HT-29 (cell line): Measurements from ENCODE around the gene DRC7. TPM values are rescaled to one million over a fixed set of nuclear protein-coding genes. Genes with fewer than 3 reads are reported as not detected.

Experiments used
- DNase-seq: peaks from one replicate; pipeline ENCODE4 v3.0.0-alpha.2; 2015; ENCODE audit warnings: low spot score
- total RNA-seq: library from RNA; depleted of rRNA; stranded (reverse); fragments of >200 nt; shearing (Covaris generic); gene quantifications from 2 replicates; pipeline ENCODE4 v1.2.3, GENCODE V29; 2014

The DRC7 gene
- total RNA-seq, 1 experiment from 2014 or later = not detected

DNA sequence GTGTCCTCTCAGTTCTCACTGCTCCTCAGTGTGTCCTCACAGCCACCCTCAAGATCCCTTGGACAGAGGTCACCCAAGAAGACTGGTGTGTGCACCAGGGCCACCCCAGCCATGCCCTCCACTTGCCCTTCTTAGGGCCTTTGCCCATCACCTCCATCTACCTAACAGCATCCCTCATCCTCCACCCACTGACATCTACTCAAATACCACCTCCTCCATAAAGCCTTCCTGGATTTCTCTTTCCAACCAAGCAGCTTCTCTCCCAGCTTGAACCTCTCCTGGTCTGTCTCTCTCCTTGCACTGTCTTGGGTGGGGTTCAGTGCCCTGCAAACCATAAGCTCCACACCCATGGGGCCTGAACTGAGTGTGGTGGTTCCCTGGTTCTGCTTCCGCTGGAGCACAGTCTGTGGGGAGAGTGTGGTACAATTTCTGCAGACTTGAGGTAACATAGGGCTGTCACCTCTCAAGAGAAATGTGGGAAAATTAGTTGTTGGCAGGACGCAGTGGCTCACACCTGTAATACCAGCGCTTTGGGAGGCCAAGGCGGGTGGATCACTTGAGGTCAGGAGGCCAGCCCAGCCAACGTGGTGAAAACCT lies 55.3 kb downstream of the DRC7 start:
- no peak for DNase-seq

GRCh38 chr16:57750796-57751538 lies 56.4 kb downstream of the DRC7 start:
- no peak for DNase-seq

DNA sequence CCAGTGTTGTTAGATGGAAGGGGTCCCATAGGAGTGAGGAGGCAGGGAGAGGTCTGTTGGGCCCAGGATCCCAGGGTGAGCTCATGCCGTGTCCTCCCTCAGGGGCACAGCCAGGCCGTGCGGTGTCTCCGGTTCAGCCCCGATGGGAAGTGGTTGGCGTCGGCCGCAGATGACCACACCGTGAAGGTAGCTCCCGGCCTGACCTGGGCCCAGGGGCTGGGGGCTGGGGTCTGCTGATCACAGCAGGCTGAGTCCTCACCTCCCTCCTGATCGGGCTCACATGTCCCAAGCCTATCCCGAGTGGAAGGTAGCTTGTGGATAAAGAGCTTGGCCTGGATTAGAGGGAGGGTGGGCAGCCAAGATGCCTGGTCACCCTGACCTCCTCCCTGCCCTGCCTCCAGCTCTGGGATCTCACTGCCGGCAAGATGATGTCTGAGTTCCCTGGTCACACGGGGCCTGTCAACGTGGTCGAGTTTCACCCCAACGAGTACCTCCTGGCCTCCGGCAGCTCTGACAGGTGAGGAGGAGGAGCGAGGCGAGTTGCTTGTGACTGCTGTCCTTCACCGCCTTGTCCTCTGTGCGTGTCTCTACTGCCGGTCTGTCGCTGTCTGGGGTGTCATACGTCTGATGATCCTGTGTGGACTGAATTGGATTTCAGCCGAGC lies 57.1 kb downstream of the DRC7 start:
- DNase-seq = no peak

- DNase-seq = no peak
These were observed 57.6 kb downstream of the DRC7 start for GRCh38 chr16:57752203-57752580.

- DNase-seq = no peak
These were observed 58.2 kb downstream of the DRC7 start for GRCh38 chr16:57752581-57753447.

DNA sequence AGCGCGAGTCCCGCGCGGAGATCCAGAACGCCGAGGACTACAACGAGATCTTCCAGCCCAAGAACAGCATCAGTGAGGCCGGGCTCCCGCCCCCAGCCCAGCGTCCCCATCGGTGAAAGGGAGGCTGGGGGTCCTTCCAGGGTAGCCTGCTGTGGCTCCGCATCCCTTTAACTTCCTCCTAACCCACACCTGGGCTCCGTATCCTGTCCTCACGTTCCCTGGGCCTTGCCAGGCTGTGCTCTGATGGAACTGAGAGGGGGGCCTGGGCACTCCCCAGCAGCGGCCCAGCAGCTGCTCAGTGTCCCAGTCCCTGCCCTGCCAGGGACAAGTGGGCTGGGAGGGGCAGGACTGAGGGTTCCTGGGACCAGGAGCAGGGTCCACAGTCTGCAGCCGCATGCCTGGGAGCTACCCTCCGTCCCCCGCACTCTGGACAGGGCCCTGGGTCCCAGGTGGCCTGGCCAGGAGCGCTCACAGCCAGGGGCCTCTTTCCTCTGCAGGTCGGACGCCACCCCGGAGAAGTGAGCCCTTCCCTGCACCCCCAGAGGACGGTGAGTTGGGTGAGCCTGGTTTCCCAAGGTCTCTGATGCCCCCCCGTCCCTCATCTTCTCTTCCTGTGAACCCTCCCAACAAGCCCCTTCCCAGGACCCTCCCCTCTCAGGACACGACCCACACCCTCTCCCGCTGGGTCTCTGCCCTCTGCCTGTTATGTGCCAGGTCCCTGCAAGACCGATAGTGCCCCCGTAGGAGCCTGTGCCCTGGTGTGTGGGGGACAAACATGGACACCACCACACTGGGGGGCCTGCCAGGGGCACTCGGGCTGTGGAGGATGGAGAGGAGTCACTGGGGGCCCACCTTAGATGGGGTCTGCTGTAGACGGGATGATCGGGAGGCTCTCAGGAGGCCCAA lies 59.1 kb downstream of the DRC7 start:
- DNase-seq = no peak

- no peak for DNase-seq
These were observed 59.9 kb downstream of the DRC7 start for GRCh38 chr16:57754354-57755060.

DNA sequence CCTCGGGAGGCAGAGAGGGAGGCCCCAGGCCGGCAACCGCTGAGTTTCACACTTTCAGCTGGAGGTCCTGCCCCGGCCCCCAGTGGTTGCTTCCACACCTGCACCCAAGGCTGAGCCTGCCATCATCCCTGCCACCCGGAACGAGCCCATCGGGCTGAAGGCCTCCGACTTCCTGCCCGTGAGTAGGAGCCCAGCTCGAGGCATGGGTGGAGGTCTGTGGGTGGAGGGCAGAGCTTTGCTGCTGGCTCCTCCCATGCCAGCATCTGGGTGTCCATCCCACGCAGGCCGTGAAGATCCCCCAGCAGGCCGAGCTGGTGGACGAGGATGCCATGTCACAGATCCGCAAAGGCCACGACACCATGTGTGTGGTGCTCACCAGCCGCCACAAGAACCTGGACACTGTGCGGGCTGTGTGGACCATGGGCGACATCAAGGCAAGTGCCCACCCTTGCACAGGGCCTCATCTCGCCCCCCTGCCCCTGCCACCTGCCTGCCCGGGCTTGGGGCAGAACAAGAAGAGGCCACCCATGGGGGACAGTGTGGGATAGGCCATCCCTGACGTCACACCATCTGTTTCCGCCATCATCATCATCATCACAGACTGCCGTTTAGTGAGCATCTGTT lies 60.6 kb downstream of the DRC7 start:
- DNase-seq = no peak

DNA sequence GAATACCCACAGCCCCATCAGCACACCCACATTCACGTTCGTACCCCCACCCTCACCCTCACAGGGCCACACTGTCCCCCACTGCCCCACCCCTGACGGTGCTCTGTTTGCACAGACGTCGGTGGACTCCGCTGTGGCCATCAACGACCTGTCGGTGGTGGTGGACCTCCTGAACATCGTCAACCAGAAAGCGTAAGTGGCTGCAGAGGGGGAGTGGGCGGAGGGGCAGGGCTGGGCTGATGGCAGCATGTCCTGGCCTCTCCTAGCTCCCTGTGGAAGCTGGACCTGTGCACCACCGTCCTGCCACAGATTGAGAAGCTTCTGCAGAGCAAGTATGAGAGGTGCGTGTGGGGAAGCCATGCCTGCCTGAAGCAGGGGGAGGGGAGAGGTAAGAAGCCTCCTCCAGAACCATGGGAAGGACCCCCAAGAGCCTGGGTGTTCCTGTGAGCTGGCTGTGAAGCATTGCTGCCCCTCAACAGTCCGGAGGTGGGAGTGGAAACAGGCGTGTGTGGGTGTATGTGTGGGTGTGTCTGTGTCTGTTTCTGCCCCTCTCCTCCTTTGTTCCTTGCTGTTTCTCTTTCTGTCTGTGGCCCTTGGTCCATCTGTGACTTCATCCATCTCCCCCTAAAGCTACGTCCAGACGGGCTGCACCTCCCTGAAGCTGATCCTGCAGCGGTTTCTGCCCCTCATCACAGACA lies 61.3 kb downstream of the DRC7 start:
- DNase-seq = no peak

- no peak for DNase-seq
These were observed 62.1 kb downstream of the DRC7 start for GRCh38 chr16:57756424-57757325.

DNA sequence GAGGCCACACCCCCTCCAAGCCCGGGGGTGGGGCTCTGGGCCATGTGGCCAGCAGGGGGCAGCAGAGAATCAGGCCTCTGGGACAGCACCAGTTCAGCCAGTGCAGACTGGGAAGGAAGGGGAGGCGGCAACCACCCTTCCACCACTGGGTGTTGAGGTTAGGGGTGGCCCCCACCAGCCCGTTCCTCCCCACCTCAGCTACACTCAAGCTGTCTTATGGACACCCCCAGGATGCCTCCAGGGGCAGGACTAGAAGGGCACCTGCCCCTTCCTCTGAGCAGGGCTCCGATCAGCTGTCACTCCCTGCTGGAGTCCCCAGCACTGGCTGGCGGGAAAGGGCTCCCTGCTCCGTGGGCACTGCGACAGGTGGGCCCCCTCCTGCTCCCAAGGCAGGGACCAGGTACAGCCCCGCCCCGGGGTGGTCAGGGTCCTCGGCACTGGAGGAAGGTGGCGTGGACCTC lies 62.8 kb downstream of the DRC7 start:
- peak; percentile 89 for DNase-seq

- DNase-seq = no peak
These were observed 63.3 kb downstream of the DRC7 start for GRCh38 chr16:57757883-57758282.

GRCh38 chr16:57758331-57759117 lies 63.9 kb downstream of the DRC7 start:
- no peak for DNase-seq

DNA sequence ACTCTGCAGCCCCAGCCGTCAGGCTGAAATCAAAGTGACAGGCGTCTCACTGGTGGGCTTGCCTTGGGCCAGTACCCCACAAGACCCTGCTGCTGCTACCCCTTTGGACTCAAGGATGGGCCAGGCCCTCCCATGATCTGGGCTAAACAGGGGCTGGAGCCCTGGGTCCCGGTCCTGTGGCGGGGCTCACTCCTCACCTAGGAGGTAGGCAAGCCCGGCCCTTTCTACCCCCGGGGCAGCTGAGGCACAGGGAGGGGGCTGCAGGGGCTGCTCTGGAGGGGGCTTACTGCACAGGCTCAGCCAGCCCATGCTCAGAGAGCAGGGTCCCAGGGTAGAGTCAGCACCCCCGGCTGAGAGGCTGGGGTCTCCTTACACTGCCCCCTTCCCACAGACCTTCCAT lies 64.5 kb downstream of the DRC7 start:
- DNase-seq = no peak

GRCh38 chr16:57759541-57760356 lies 65.1 kb downstream of the DRC7 start:
- no peak for DNase-seq
